NCI-H1105 treated with DMSO at 0.1 percent for 48 hours (cell line): ENCODE measurements around the gene COQ3.
A peak's percentile ranks its signal among the peaks of the same experiment; 100 is the strongest.
"Not testable (repeated sequence)": the region's sequence is repeated elsewhere in the genome, so short reads cannot be mapped to it uniquely, and the experiment has no call there.

ENCODE experiments used
- DNase-seq: peaks from one replicate; lab custom pipeline; 2025; lab: John Stamatoyannopoulos, UW

The COQ3 gene

GRCh38 chr6:99378636-99379035 is 15.4 kb downstream of the COQ3 start:
- no peak for DNase-seq

DNA sequence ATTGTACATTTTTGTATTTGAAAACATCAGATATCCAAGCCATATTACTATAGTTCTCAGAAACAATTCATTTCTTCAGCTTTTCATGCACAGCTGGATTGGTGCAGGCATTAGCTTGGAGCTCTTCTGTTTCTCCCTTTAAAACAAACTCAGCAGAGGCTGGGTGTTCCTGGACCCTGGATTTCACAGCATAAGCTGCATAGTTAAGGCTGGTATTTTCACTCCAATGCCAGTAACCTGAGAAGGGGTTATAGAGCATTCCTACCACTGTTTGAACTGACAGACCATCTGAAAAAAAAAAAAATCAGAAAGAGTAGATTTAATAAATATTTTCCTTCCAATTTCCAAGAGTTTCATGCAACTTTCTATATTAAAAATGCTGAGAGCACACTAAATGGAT is 24.5 kb downstream of the COQ3 start:
- DNase-seq: no peak

DNA sequence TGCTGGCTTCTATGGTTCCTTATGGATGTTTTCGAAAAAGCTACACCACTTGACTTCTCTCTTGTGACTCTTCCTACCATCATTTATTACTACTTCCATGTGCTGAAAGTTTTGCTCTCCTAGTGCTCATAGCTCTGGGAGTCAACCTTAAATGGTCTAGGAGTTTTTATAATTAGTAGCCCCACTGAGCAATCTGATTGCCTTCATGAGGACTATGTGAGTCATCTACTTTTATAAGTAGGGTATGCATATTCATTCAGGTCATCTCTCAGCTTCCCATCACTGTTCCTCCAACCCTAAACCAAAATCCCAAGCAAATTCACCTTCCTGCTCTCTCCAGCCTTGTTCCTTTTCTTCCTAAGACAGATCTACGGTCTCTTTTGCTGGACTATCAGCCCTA is 27.1 kb downstream of the COQ3 start:
- no peak for DNase-seq

DNA sequence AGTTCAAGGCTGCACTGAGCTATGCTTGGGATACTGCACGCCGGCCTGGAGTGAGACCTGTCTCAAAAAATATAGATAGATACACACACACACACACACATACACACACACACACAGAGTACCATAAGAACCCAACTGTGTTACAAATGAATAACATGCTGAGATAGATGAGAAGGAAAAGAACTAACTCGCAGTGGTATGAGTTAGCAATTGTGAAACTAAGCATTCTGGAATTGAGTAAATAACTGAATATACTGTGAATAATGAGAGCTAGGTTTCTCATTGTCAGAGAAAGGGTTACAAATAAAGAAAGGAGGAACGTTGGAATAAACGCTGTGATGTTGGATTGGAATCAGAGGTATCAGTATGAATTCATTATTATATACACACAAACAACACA is 30.0 kb downstream of the COQ3 start:
- no peak for DNase-seq

GRCh38 chr6:99362678-99363268 is 31.2 kb downstream of the COQ3 start:
- no peak for DNase-seq

GRCh38 chr6:99359800-99360199 is 34.2 kb downstream of the COQ3 start:
- no peak for DNase-seq

GRCh38 chr6:99356641-99357040 is 37.4 kb downstream of the COQ3 start:
- DNase-seq: no peak

- DNase-seq: no peak
Observed at GRCh38 chr6:99354983-99355382, 39.0 kb downstream of the COQ3 start.

DNA sequence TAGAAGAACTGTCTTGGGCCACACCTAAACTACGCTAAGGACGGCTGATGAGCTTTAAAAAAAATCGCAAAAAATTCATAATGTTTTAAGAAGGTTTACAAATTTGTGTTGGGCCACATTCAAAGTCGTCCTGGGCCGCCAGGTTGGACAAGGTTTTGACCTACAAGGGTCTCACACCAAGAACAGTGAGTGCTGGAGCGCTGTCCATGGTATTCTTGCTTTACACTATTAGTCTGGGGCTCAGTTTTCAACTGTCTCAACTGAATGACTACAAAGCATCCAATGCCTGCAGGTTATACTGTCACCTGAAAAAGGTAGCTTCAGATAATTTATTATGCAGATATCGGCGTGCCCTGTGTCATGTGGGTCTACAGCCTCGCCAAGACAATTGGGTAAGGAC is 40.9 kb downstream of the COQ3 start:
- DNase-seq: no peak

DNA sequence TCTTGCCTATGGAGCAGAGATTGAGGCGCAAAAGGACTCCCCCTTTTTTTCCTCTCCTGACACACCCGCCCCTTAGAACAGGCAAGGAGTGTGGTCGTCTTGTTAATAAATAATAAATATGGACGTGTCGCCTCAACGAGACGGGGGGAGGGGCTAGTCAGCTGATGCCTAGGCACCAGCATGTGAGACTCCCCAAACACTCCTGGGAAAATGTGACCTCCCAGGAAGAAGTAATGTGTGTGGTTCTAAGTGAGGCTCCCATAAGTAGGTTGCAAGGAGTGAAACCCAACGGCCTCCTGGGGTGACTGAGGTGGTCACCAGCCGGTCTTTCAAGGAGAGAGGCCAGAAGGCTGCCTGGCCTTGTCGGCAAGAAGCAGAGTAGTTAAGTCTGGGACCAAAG is 43.4 kb downstream of the COQ3 start:
- peak; percentile 43 for DNase-seq

DNA sequence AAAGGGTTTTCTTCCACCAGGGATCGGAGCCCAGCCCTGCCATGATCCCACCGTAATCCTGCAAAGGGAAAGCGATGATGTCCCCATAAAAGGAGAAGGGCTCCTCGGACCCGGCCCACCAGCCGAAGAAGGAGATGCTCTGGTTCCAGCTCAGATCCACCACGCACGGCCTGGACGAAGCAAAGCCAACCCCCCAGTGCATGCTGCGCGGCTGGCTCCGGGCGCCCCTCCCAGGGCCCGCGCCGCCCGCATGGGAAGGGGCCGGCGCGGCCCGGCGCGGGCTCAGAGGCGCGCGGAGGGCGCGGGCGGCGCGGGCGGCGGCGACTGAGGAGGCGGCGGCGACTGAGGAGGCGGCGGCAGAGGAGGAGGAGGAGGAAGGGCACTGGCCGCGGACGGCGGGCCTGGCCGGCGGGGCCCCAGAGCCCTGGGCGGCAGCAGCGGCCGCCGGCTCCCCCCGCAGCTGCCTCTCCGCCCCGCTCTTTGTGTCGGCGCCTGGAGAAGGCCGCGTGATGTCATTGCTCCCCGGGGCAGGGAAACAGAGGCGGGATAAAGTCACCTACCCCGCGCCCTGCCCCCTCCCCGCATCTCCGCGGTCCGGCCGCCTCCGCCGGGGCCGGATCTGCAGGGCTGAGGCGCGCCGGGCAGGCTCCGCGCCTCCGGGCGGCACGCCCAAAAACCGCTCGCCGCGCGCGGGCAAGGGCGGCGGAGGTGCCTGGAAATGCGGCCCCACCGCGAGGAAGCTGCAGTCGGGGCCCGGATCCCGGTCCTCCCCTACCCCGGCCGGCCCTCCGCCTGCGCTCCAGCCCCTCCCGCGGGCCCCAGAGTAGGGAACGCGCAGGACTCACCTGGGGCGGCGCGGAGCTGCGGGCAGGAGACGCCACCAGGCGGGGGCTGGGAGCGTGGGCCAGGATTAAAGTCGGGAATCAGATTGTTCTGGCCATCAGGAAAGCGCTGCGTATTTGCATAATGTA is 44.5 kb downstream of the COQ3 start, which contains the start of gene FAXC:
TSS of gene FAXC (minus strand) at position 504 of the 971 bp plus-strand sequence. CDS start at position 202, 302 bp downstream.
- DNase-seq: peak; percentile 79

- DNase-seq: no peak
Observed at GRCh38 chr6:99348288-99349170, 45.5 kb downstream of the COQ3 start.

DNA sequence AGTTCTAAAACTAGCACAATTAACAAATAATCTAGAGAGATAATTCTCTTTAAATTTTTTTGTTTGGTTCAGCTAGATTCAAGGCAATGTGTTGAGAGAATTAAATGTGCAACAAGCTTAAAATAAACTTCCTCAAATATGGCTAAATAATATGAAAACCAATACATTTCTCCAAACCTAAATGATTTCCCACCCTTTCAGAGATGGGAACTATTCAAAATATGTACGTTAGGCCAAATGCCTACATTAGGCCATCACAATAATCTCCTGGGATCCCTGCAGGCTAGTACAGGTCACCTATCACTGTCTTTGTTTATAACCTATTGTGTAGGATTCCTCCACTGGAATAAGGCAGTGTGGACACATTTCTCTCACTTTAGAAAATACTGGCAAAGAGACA is 46.2 kb downstream of the COQ3 start:
- no peak for DNase-seq

DNA sequence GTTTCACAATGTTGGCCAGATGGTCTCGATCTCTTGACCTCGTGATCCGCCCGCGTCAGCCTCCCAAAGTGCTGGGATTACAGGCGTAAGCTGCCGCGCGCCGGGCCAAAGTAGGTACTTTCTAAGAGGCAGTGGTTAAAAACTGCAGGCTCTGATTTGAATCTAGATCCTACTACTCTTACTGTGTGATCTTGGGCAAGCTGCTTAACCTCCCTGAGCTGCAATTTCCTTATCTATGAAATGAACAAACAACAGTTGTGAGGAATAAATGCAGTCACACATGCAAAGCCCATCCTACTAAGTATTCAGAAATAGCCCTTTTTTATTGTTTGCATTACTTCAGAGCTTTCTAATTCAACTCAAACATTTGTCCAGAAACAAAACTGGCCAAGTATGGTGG is 47.4 kb downstream of the COQ3 start:
- no peak for DNase-seq

GRCh38 chr6:99345164-99345563 is 48.8 kb downstream of the COQ3 start:
- DNase-seq: no peak

DNA sequence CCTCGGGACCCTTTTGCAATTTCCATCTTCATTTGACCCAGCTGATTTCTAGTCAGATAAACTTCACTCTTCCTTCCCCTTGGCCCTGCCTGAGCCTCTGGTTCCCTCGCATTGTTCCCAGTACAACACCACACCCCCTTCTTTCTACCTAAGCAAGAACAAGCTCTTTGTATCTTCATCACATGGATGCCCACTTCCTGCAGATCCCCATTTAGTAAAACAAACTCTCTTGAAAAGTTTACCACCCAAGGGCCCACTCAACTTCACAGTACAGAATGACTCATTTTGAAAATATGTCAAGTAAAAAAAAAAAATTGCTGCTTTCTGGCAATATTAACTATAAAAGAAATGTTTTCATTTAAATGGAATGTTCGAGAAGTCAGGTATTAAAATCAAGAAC is 49.7 kb downstream of the COQ3 start:
- DNase-seq: no peak

GRCh38 chr6:99341862-99342455 is 52.0 kb downstream of the COQ3 start:
- DNase-seq: no peak

- DNase-seq: peak; percentile 80
Observed at GRCh38 chr6:99338188-99338587, 55.8 kb downstream of the COQ3 start.

DNA sequence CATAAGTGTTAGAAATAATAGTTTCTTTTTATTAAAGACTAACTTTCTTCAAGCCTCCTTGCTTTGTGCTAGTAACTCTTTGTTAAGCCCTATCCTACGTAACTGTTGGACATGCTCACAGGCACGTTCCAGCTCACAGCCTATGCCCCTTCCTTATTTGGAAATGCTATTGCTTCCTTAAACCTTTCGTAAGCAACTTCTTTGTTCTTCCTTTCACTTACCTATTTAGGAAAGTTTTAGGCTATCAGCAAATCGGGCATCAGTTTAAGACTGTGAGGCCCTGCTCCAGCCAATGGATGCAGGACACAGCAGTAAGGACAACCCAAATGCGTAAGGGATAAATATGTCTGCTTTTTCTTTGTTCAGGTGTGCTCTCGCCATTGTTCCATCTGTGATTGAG is 58.7 kb downstream of the COQ3 start:
- not testable (repeated sequence) for DNase-seq

- DNase-seq: peak; percentile 76
Observed at GRCh38 chr6:99334526-99335127, 59.4 kb downstream of the COQ3 start.

DNA sequence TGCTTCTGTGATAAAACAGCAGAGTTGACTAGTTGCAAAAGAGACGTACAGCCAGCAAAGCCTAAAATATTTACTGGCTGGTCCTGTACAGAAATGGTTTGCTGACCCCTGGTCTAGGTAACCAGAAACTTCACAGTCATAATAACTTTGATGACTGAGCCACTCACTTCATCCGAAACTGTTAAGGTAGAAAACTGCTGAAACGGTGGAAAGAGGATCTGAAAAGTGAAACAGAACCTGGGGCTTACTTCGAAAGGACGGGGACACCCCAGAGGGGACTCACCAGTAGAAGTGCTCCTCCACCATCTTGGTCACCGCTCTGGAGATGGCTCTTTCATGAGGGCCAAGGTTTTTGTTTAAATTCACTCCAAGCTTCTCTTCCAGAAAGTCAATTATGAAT is 60.9 kb downstream of the COQ3 start:
- DNase-seq: no peak

GRCh38 chr6:99331531-99331930 is 62.5 kb downstream of the COQ3 start:
- no peak for DNase-seq
